ENCODE measurements around the gene FAM13A.
"Not testable (repeated sequence)": the region's sequence is repeated elsewhere in the genome, so short reads cannot be mapped to it uniquely, and the experiment has no call there.

Gene FAM13A

GRCh38 chr4:89000844-89001360 is 56.1 kb downstream of the FAM13A start:
- H3K27ac Mint-ChIP-seq, result no peak overlapping the region
- H3K4me3 Mint-ChIP-seq, result no peak overlapping the region
- no peaks in the 10 kb centered on the region for H3K36me3 Mint-ChIP-seq (ENCODE audit: insufficient read depth)
- H3K9me3 Mint-ChIP-seq, result no peaks in the 10 kb centered on the region
- DNase-seq (no peak), ATAC-seq (replicated peaks) (no peak)
- H3K27me3 Mint-ChIP-seq, result peaks cover 6 to 11% of the 10 kb centered on the region in 2 donors
- no peaks in the 10 kb centered on the region for H3K4me1 Mint-ChIP-seq (ENCODE audit: low read depth in 2 of 2)

- no peak for ATAC-seq (replicated peaks)
- peaks cover 6 to 15% of the 10 kb centered on the region in 2 donors for H3K27me3 Mint-ChIP-seq
- H3K9me3 Mint-ChIP-seq, result no peaks in the 10 kb centered on the region
- H3K27ac Mint-ChIP-seq, result no peak overlapping the region
- DNase-seq, result no peak
- H3K4me1 Mint-ChIP-seq (ENCODE audit: low read depth in 2 of 2), result no peaks in the 10 kb centered on the region
- H3K36me3 Mint-ChIP-seq (ENCODE audit: insufficient read depth), result no peaks in the 10 kb centered on the region
- H3K4me3 Mint-ChIP-seq, result no peak overlapping the region
These were observed 56.6 kb downstream of the FAM13A start for GRCh38 chr4:89000382-89000781.

GRCh38 chr4:88999392-88999930 is 57.5 kb downstream of the FAM13A start:
- Mint-ChIP-seq H3K36me3 (ENCODE audit: insufficient read depth) (no peaks in the 10 kb centered on the region), H3K9me3 (no peaks in the 10 kb centered on the region), H3K27me3 (peaks cover 6 to 15% of the 10 kb centered on the region in 2 donors), H3K4me1 (ENCODE audit: low read depth in 2 of 2) (no peaks in the 10 kb centered on the region), H3K4me3 (no peak overlapping the region), H3K27ac (no peak overlapping the region)
- DNase-seq, result no peak
- ATAC-seq (replicated peaks), result no peak

DNA sequence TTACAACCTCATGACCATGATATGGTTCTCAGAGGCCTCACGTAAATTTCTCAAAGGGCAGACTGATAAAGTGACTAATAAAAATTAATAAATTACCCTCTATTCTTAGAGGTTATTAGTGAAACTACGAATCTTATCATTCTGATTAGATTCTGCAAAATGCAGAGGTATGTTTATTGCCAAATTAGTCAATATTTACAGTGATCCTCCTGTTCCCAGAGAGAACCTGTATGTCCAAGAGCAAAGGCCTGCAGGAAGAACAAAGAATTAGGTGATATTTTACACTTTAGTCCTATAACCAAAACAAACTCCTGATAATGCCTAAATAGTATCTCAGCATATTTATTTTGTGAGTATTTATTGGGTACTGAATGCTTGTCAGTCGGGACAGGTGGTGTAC is 58.1 kb downstream of the FAM13A start:
- DNase-seq (no peak), ATAC-seq (replicated peaks) (no peak)
- Mint-ChIP-seq H3K9me3 (no peaks in the 10 kb centered on the region), H3K4me1 (ENCODE audit: low read depth in 2 of 2) (no peaks in the 10 kb centered on the region), H3K27me3 (peaks cover 10 to 15% of the 10 kb centered on the region in 2 donors), H3K27ac (no peak overlapping the region), H3K4me3 (no peak overlapping the region), H3K36me3 (ENCODE audit: insufficient read depth) (no peaks in the 10 kb centered on the region)

DNA sequence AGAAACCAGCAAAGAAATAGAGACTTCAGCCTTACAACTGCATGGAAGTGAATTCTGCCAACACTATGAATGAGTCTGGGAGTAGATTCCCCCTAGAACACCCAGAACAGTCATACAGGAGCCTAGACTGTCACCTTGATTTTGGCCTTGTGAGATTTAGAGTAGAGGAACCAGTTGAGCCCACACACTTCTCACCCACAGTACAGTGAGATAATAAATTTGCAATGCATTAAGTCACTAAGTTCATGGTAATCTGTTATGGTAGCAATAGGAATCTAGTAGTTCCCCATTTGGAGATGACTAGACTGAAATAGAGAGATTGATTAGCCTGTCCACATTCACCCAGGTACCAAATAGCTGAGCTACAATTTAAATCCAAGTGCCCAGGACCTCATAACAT is 59.0 kb downstream of the FAM13A start:
- Mint-ChIP-seq H3K4me3 (no peak overlapping the region), H3K4me1 (ENCODE audit: low read depth in 2 of 2) (no peaks in the 10 kb centered on the region), H3K27ac (no peak overlapping the region), H3K27me3 (peaks cover 15 to 16% of the 10 kb centered on the region in 2 donors), H3K36me3 (ENCODE audit: insufficient read depth) (no peaks in the 10 kb centered on the region), H3K9me3 (no peaks in the 10 kb centered on the region)
- ATAC-seq (replicated peaks), result no peak
- no peak for DNase-seq

DNA sequence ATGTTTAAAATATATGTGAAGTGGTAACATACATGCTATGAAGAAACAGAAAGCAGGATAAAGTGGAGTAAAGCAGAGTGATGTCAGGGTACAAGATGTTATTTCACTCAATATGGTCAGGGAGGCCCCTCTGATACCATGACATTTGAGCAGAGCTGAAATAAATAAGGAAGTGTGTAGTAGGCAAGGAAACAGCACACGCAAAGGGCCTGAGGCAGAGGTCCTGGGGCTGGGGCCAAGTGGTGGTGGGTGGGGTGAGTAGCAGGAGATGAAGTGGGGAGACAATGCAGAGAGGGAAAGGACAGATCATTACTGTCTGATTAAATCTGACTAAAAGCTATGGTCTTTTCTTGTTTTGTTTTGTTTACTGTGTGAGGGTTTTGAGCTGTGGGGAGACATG is 61.1 kb downstream of the FAM13A start:
- DNase-seq, result no peak
- Mint-ChIP-seq H3K4me3 (no peak overlapping the region), H3K36me3 (ENCODE audit: insufficient read depth) (no peaks in the 10 kb centered on the region), H3K27ac (no peak overlapping the region), H3K4me1 (ENCODE audit: low read depth in 2 of 2) (no peaks in the 10 kb centered on the region), H3K9me3 (no peaks in the 10 kb centered on the region), H3K27me3 (peaks cover 13 to 16% of the 10 kb centered on the region in 2 donors)
- ATAC-seq (replicated peaks), result no peak

GRCh38 chr4:88995257-88995656 is 61.7 kb downstream of the FAM13A start:
- H3K9me3 Mint-ChIP-seq; H3K36me3 Mint-ChIP-seq (ENCODE audit: insufficient read depth); H3K4me1 Mint-ChIP-seq (ENCODE audit: low read depth in 2 of 2); H3K4me3 Mint-ChIP-seq; DNase-seq; ATAC-seq (replicated peaks); H3K27ac Mint-ChIP-seq: not testable (repeated sequence)
- H3K27me3 Mint-ChIP-seq, result peaks cover 8 to 16% of the 10 kb centered on the region in 2 donors

GRCh38 chr4:88993246-88993645 is 63.7 kb downstream of the FAM13A start:
- no peaks in the 10 kb centered on the region for H3K9me3 Mint-ChIP-seq
- DNase-seq (no peak), ATAC-seq (replicated peaks) (no peak)
- H3K27me3 Mint-ChIP-seq, result peaks cover 8 to 16% of the 10 kb centered on the region in 2 donors
- no peak overlapping the region for H3K4me3 Mint-ChIP-seq
- H3K4me1 Mint-ChIP-seq (ENCODE audit: low read depth in 2 of 2), result no peaks in the 10 kb centered on the region
- no peak overlapping the region for H3K27ac Mint-ChIP-seq
- no peaks in the 10 kb centered on the region for H3K36me3 Mint-ChIP-seq (ENCODE audit: insufficient read depth)

GRCh38 chr4:88991746-88992145 is 65.2 kb downstream of the FAM13A start:
- Mint-ChIP-seq H3K36me3 (ENCODE audit: insufficient read depth) (no peaks in the 10 kb centered on the region), H3K4me3 (no peak overlapping the region), H3K9me3 (no peaks in the 10 kb centered on the region), H3K27me3 (peaks cover 8 to 16% of the 10 kb centered on the region in 2 donors), H3K27ac (no peak overlapping the region), H3K4me1 (ENCODE audit: low read depth in 2 of 2) (no peaks in the 10 kb centered on the region)
- ATAC-seq (replicated peaks) (no peak), DNase-seq (no peak)

GRCh38 chr4:88989990-88990389 is 67.0 kb downstream of the FAM13A start:
- H3K27me3 Mint-ChIP-seq, result peaks cover 0 to 10% of the 10 kb centered on the region in 2 donors
- no peaks in the 10 kb centered on the region for H3K9me3 Mint-ChIP-seq
- H3K4me3 Mint-ChIP-seq, result no peak overlapping the region
- H3K27ac Mint-ChIP-seq, result no peak overlapping the region
- ATAC-seq (replicated peaks) (no peak), DNase-seq (no peak)
- no peaks in the 10 kb centered on the region for H3K4me1 Mint-ChIP-seq (ENCODE audit: low read depth in 2 of 2)
- H3K36me3 Mint-ChIP-seq (ENCODE audit: insufficient read depth), result no peaks in the 10 kb centered on the region

DNA sequence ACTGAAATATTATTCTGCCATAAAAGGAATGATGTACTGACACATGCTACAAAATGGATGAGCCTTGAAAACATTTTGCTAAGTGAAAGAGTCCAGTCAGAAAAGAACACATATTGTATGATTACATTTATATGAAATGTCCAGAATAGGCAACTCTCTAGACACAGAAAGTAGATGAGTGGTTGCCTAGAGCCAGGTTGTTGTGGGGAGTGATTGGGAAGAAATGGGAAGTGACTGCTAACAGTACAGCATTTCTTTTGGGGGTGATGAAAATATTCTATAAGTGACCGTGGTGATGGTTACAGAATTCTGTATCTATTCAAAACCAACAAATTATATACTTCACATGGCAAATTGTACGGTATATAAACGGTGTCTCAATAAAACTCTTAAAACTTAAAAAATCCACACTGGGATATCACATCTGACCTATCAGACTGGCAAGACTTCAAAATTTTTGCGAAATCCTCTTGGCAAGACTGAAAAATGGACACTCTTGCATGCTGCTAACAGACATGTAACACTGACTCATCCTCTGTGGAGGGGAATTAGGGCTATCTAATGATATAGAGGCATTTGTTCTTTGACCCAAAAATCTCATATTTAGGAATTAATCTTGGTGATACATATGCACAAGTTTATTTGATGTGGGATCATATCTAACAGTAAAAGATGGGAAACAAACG is 71.8 kb downstream of the FAM13A start:
- no peaks in the 10 kb centered on the region for H3K36me3 Mint-ChIP-seq (ENCODE audit: insufficient read depth)
- ATAC-seq (replicated peaks), result no peak
- no peak overlapping the region for H3K4me3 Mint-ChIP-seq
- DNase-seq, result no peak
- no peak overlapping the region for H3K27ac Mint-ChIP-seq
- no peaks in the 10 kb centered on the region for H3K4me1 Mint-ChIP-seq (ENCODE audit: low read depth in 2 of 2)
- H3K27me3 Mint-ChIP-seq, result peaks cover 0 to 9% of the 10 kb centered on the region in 2 donors
- H3K9me3 Mint-ChIP-seq, result no peaks in the 10 kb centered on the region

DNA sequence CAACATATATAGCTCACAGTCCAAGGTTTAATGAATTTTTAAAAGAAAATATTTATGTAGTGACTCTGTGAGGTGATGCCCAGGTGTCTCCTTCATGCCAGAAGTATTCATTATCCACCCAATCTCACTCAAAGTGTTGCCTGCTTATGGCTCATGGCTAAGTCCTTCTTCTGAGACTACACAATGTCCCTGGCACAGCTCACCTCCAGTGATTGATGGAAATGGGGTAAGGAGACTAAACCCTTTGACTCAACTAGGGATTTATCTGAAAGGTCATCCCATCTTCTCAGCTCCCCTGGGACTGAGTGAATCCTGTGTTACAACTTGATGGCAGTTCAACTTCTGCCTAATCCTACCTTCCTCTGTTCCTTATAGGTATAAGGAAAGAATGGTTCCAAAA is 74.2 kb downstream of the FAM13A start:
- H3K4me3 Mint-ChIP-seq, result no peak overlapping the region
- no peak for ATAC-seq (replicated peaks)
- H3K9me3 Mint-ChIP-seq, result no peaks in the 10 kb centered on the region
- no peak overlapping the region for H3K27ac Mint-ChIP-seq
- no peaks in the 10 kb centered on the region for H3K4me1 Mint-ChIP-seq (ENCODE audit: low read depth in 2 of 2)
- DNase-seq, result no peak
- no peaks in the 10 kb centered on the region for H3K36me3 Mint-ChIP-seq (ENCODE audit: insufficient read depth)
- peaks cover 0 to 9% of the 10 kb centered on the region in 2 donors for H3K27me3 Mint-ChIP-seq

DNA sequence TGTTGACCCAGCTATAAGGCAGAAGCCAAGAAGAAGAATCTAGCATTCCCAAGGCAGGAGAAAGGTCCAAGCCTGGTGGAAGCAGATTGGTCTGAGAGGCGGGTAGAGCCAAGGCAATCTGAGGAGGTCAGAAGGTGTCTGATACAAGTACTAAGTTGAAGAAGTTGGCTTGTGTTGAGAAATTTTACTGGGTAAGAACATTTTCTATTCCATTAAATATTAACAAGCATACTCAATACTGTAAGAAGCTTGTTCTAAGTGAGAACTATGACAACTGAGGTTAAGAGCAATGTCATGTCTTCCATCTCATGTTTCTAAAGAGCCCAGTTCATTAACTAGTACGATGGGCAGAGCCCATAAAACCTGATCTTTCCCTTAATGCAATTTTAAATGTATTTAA is 75.0 kb downstream of the FAM13A start:
- ATAC-seq (replicated peaks), result no peak
- Mint-ChIP-seq H3K4me1 (ENCODE audit: low read depth in 2 of 2) (no peaks in the 10 kb centered on the region), H3K4me3 (no peak overlapping the region), H3K9me3 (no peaks in the 10 kb centered on the region), H3K27ac (no peak overlapping the region), H3K27me3 (peaks cover 0 to 9% of the 10 kb centered on the region in 2 donors), H3K36me3 (ENCODE audit: insufficient read depth) (no peaks in the 10 kb centered on the region)
- DNase-seq, result no peak

DNA sequence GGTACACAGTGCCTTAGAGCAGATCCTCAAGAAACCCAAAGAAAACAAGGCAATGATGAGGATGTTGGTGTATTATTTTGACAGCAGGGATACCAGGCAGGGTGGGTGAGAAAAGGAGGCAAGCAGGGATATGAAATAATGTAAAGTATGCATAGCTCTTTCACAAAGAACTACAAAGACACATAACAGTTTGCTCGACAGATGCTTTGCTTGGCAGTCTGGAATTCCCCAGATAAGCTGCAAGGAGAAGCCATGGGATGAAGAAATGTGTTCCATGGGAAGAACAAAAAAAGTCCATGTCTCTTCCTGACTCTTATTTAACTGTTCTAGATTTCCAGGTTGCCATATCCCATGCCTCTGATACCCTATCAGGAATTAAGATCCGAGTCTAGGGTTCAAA is 75.4 kb downstream of the FAM13A start:
- H3K4me3 Mint-ChIP-seq, result no peak overlapping the region
- no peaks in the 10 kb centered on the region for H3K36me3 Mint-ChIP-seq (ENCODE audit: insufficient read depth)
- ATAC-seq (replicated peaks) (no peak), DNase-seq (no peak)
- peaks cover 0 to 9% of the 10 kb centered on the region in 2 donors for H3K27me3 Mint-ChIP-seq
- H3K4me1 Mint-ChIP-seq (ENCODE audit: low read depth in 2 of 2), result no peaks in the 10 kb centered on the region
- no peaks in the 10 kb centered on the region for H3K9me3 Mint-ChIP-seq
- H3K27ac Mint-ChIP-seq, result no peak overlapping the region
